ENCODE measurements around the gene TMEM183A. TPM values are rescaled to one million over a fixed set of nuclear protein-coding genes. Genes with fewer than 3 reads are reported as not detected.

The TMEM183A gene
- total RNA-seq, 2 experiments from 2014 or later = 76.5 to 82.2 TPM

DNA sequence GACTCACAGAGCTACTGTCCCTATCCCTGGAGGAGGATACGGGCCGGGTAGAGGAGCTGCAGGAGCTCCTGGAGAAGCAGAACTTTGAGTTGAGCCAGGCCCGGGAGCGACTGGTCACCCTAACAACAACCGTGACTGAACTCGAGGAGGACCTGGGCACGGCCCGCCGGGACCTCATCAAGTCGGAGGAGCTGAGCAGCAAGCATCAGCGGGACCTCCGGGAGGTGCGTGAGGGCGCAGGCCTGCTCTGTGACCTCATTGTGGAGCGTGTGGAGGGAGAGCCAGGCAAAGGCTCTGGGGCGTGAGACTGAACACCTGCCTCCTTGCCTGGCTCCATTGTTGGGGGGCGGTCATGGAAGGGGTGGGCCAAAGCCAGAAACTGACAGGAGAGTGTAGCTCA lies 38.2 kb downstream of the TMEM183A start:
- Mint-ChIP-seq H3K27ac (no peak overlapping the region), H3K36me3 (ENCODE audit: low read depth) (peaks cover 18% of the 10 kb centered on the region), H3K27me3 (no peaks in the 10 kb centered on the region), H3K4me3 (no peak overlapping the region), H3K4me1 (ENCODE audit: low read depth) (peaks cover 2% of the 10 kb centered on the region), H3K9me3 (no peaks in the 10 kb centered on the region)
- ATAC-seq (no peak), DNase-seq (no peak)
- POLR2A ChIA-PET = no interaction called here
- TF ChIP-seq, protein P1, sequence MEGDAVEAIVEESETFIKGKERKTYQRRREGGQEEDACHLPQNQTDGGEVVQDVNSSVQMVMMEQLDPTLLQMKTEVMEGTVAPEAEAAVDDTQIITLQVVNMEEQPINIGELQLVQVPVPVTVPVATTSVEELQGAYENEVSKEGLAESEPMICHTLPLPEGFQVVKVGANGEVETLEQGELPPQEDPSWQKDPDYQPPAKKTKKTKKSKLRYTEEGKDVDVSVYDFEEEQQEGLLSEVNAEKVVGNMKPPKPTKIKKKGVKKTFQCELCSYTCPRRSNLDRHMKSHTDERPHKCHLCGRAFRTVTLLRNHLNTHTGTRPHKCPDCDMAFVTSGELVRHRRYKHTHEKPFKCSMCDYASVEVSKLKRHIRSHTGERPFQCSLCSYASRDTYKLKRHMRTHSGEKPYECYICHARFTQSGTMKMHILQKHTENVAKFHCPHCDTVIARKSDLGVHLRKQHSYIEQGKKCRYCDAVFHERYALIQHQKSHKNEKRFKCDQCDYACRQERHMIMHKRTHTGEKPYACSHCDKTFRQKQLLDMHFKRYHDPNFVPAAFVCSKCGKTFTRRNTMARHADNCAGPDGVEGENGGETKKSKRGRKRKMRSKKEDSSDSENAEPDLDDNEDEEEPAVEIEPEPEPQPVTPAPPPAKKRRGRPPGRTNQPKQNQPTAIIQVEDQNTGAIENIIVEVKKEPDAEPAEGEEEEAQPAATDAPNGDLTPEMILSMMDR (IDR thresholded peaks at IDR 0.05) = no peak
- CTCF ChIA-PET = interaction anchor here (1.2 to 1.7 kb wide), 2 partner anchors 39 to 298 kb away, joined by 3 to 5 read pairs; no protein-coding TSS in a partner anchor
- intact Hi-C loops (cut with micrococcal nuclease) = no loop called here

DNA sequence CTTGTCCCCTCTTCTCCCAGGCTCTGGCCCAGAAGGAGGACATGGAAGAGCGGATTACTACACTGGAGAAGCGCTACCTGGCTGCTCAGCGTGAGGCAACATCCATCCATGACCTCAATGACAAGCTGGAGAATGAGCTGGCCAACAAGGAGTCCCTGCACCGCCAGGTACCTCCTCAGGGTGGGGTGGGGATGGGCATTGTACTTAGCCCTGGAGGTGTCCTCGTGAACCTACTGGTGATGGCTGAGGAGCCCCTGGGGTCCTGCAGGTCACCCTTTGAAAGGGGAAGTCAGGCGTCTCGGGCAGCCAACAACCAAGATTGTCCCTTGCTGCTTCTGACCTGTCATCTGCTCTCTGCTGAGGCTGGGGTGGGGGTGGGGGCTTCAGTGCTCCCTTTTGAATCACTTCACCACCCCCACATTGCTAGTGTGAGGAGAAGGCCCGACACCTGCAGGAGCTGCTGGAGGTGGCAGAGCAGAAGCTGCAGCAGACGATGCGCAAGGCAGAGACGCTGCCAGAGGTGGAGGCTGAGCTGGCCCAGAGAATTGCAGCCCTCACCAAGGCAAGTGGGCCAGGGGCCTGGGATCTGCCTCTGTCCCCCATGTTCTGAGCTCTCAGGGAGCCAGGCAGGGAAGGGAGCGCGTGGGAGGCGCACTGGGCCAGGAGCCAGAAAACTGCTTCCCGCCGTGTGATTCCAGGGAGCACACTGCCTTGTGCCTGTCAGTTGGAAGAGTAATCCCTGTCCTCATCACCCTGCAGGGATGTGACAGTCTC lies 38.8 kb downstream of the TMEM183A start:
- no peak for DNase-seq
- Mint-ChIP-seq H3K27me3 (peaks cover 3% of the 10 kb centered on the region), H3K4me1 (ENCODE audit: low read depth) (peaks cover 2% of the 10 kb centered on the region), H3K9me3 (no peaks in the 10 kb centered on the region), H3K36me3 (ENCODE audit: low read depth) (peaks cover 18% of the 10 kb centered on the region), H3K4me3 (no peak overlapping the region), H3K27ac (no peak overlapping the region)
- no peak for ATAC-seq
- ChIA-PET POLR2A (interaction anchor here (0.7 kb wide), 1 partner anchor 451 kb away, joined by 3 read pairs; no protein-coding TSS in a partner anchor), CTCF (interaction anchor here (0.7 to 1.7 kb wide), 4 partner anchors 10 to 297 kb away, joined by 3 to 5 read pairs (median 4); no protein-coding TSS in a partner anchor)
- intact Hi-C loops (cut with micrococcal nuclease) = no loop called here
- TF ChIP-seq, protein P1 (IDR thresholded peaks at IDR 0.05) = no peak

DNA sequence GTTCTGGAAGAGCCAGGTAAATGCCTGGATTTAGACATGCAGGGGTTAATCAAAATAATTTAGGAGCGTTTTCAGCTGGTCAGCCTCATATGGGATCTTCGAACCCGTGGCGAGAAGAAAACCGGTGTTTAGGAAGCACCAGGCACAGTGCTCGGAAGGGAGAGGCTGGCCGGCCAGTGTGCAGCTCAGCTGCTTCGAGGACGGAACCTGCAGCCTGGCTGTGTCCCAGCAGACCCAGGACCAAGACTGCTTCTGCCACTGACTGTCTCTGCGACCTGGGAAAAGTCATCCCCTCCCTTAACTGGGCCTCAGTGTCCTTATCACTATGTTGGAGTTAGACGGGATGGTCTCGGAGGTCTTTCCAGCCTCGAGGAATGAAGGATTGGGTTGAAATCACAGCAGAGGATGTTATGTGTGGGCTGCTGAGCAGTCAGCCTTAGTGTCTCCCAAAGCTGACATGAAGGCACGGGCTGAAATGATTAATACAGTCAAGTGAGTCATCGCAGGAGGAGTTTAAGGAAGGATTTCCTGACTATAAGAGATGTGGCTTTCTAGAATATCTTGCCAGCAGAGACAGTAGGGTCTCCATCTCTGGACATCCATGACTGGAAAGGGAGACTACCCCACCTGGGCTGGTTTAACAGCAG lies 39.9 kb downstream of the TMEM183A start:
- Mint-ChIP-seq H3K27ac (no peak overlapping the region), H3K4me1 (ENCODE audit: low read depth) (peaks cover 2% of the 10 kb centered on the region), H3K4me3 (no peak overlapping the region), H3K36me3 (ENCODE audit: low read depth) (peaks cover 19% of the 10 kb centered on the region), H3K9me3 (no peaks in the 10 kb centered on the region), H3K27me3 (peaks cover 4% of the 10 kb centered on the region)
- no peak for DNase-seq
- intact Hi-C loops (cut with micrococcal nuclease) = no loop called here
- ChIA-PET POLR2A (interaction anchor here (0.7 kb wide), 1 partner anchor 450 kb away, joined by 3 read pairs; no protein-coding TSS in a partner anchor), CTCF (interaction anchor here (0.7 to 1.7 kb wide), 5 partner anchors 8 to 220 kb away, joined by 3 to 5 read pairs (median 4); no protein-coding TSS in a partner anchor)
- TF ChIP-seq, protein P1 (IDR thresholded peaks at IDR 0.05) = no peak
- peak; percentile 46 for ATAC-seq

DNA sequence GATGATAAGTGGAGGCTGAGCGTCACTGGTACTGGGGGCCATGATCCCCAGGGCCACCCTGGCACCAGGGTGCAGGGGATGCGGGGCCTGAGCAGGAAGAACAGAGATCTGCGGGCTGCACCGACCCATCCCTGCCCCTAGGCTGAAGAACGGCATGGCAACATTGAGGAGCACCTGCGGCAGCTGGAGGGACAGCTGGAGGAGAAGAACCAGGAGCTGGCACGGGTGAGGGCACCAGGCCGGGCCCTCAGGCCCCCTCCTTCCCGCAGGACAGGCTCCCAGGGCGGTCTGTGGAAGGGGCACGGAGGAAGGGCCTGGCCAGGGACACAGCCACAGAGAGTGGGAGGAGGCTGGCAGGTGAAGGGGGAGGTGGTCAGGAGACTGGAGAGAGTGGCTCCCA lies 40.9 kb downstream of the TMEM183A start:
- TF ChIP-seq, protein P1 (IDR thresholded peaks at IDR 0.05) = no peak
- ChIA-PET CTCF (interaction anchor here (0.9 to 1.3 kb wide), 3 partner anchors 9 to 168 kb away, joined by 3 to 5 read pairs (median 3); no protein-coding TSS in a partner anchor), POLR2A (no interaction called here)
- intact Hi-C loops (cut with micrococcal nuclease) = no loop called here
- peaks cover 4% of the 10 kb centered on the region for H3K27me3 Mint-ChIP-seq
- H3K36me3 Mint-ChIP-seq (ENCODE audit: low read depth) = peaks cover 18% of the 10 kb centered on the region
- no peak overlapping the region for H3K4me3 Mint-ChIP-seq
- H3K9me3 Mint-ChIP-seq = no peaks in the 10 kb centered on the region
- no peak overlapping the region for H3K27ac Mint-ChIP-seq
- DNase-seq (no peak), ATAC-seq (no peak)
- peaks cover 2% of the 10 kb centered on the region for H3K4me1 Mint-ChIP-seq (ENCODE audit: low read depth)
